Stimulated activated CD8-positive, alpha-beta memory T cell treated with anti-CD3 and anti-CD28 coated beads, Interleukin-2, amount 100 ng/mL, for 48 hours (primary cell): Measurements from ENCODE around the gene PRKCA.
"Not testable (repeated sequence)": the region's sequence is repeated elsewhere in the genome, so short reads cannot be mapped to it uniquely, and the experiment has no call there.

Source experiments
- DNase-seq, 2 donors: peaks; one replicate each; pipeline ENCODE4 v3.0.0-alpha.2; 2020; ENCODE audit warnings: low read depth in 2 of 2

Gene PRKCA

GRCh38 chr17:66326476-66327047 is 24.1 kb downstream of the PRKCA start:
- no peak for DNase-seq

- no peak for DNase-seq
Observed at GRCh38 chr17:66330646-66331037, 28.2 kb downstream of the PRKCA start.

- no peak for DNase-seq
Observed at GRCh38 chr17:66331038-66331816, 28.8 kb downstream of the PRKCA start.

- no peak for DNase-seq
Observed at GRCh38 chr17:66335797-66336196, 33.4 kb downstream of the PRKCA start.

GRCh38 chr17:66337268-66337667 is 34.9 kb downstream of the PRKCA start:
- no peak for DNase-seq

GRCh38 chr17:66337866-66338485 is 35.6 kb downstream of the PRKCA start:
- no peak for DNase-seq

- DNase-seq = no peak
Observed at GRCh38 chr17:66338937-66339336, 36.5 kb downstream of the PRKCA start.

GRCh38 chr17:66339561-66339960 is 37.1 kb downstream of the PRKCA start:
- DNase-seq = no peak

- no peak for DNase-seq
Observed at GRCh38 chr17:66340720-66341119, 38.3 kb downstream of the PRKCA start.

- no peak for DNase-seq
Observed at GRCh38 chr17:66341462-66341861, 39.0 kb downstream of the PRKCA start.

GRCh38 chr17:66342263-66342662 is 39.9 kb downstream of the PRKCA start:
- DNase-seq = not testable (repeated sequence)

GRCh38 chr17:66343531-66344078 is 41.2 kb downstream of the PRKCA start:
- no peak for DNase-seq

- DNase-seq = no peak
Observed at GRCh38 chr17:66344473-66344872, 42.1 kb downstream of the PRKCA start.

- DNase-seq = no peak
Observed at GRCh38 chr17:66345264-66345663, 42.9 kb downstream of the PRKCA start.

GRCh38 chr17:66345949-66346638 is 43.7 kb downstream of the PRKCA start:
- DNase-seq = not testable (repeated sequence)

GRCh38 chr17:66347661-66348514 is 45.5 kb downstream of the PRKCA start:
- no peak for DNase-seq

- DNase-seq = peak in 1 of 2 donors; percentile 17
Observed at GRCh38 chr17:66348584-66349165, 46.3 kb downstream of the PRKCA start.

- DNase-seq = no peak
Observed at GRCh38 chr17:66349521-66350254, 47.3 kb downstream of the PRKCA start.

GRCh38 chr17:66350576-66350975 is 48.2 kb downstream of the PRKCA start:
- not testable (repeated sequence) for DNase-seq

GRCh38 chr17:66351033-66351432 is 48.6 kb downstream of the PRKCA start:
- no peak for DNase-seq
